Uterus (tissue), 2 donors: ENCODE measurements around the gene CABCOCO1.

Source experiments
- CTCF ChIP-seq, 4 experiments: fragments of 200-600 bp in 2 of 4; fragments of 450-650 bp in 2 of 4; sonication (generic) in 2 of 4; IDR thresholded peaks; one replicate each; pipeline ENCODE4 v1.5.1; 2016 to 2019; ENCODE audit warnings: antibody characterized with exemption in 4 of 4, mild to moderate bottlenecking in 2 of 4, moderate library complexity in 1 of 4
- POLR2A ChIP-seq, 2 donors: fragments of 450-650 bp; IDR thresholded peaks; one replicate each; pipeline ENCODE4 v1.6.1; 2016; ENCODE audit warnings: antibody characterized with exemption in 2 of 2, mild to moderate bottlenecking in 1 of 2, moderate library complexity in 1 of 2

- no peak for TF ChIP-seq CTCF (IDR thresholded peaks at IDR 0.05)
- no peak for TF ChIP-seq POLR2A (IDR thresholded peaks at IDR 0.05)
These were observed 141.7 kb downstream of the CABCOCO1 start for GRCh38 chr10:61804414-61804813.
